NCI-H146 treated with DMSO at 0.1 percent for 48 hours (cell line): ENCODE results near the gene LTA4H.

Experiments used
- DNase-seq: peaks from one replicate; lab custom pipeline; 2025; ENCODE audit not compliant: unreplicated experiment; lab: John Stamatoyannopoulos, UW

The LTA4H gene

GRCh38 chr12:95966287-95966870 lies 69.0 kb downstream of the LTA4H start:
- no peak for DNase-seq

GRCh38 chr12:95963096-95963495 lies 72.3 kb downstream of the LTA4H start:
- DNase-seq: no peak

GRCh38 chr12:95962222-95962621 lies 73.2 kb downstream of the LTA4H start:
- peak; percentile 20 for DNase-seq

GRCh38 chr12:95960241-95960640 lies 75.1 kb downstream of the LTA4H start:
- no peak for DNase-seq

GRCh38 chr12:95959107-95959506 lies 76.3 kb downstream of the LTA4H start:
- DNase-seq: peak; percentile 17

- DNase-seq: no peak
These were observed 78.7 kb downstream of the LTA4H start for GRCh38 chr12:95956557-95957145.

GRCh38 chr12:95955549-95956159 lies 79.7 kb downstream of the LTA4H start:
- DNase-seq: no peak

- no peak for DNase-seq
These were observed 82.4 kb downstream of the LTA4H start for GRCh38 chr12:95953000-95953399.

GRCh38 chr12:95951515-95951914 lies 83.9 kb downstream of the LTA4H start:
- DNase-seq: peak; percentile 23
